PC-3 (cell line): ENCODE data around the gene MPO.

Experiments used
- CTCF ChIP-seq: fragments of 300-600 bp; sonication (generic); conservative IDR thresholded peaks from 2 replicates; pipeline ENCODE4 v1.5.1; 2017; ENCODE audit warnings: antibody characterized with exemption, low read depth, mild to moderate bottlenecking, low read length
- EZH2 ChIP-seq: fragments of 300-600 bp; sonication (generic); IDR thresholded peaks from one replicate; pipeline ENCODE4 v1.6.1; 2017; ENCODE audit warnings: antibody characterized with exemption, mild to moderate bottlenecking, low read length; ENCODE audit not compliant: unreplicated experiment
- EZH2phosphoT487 ChIP-seq: fragments of 300-600 bp; sonication (generic); IDR thresholded peaks from 2 replicates; pipeline ENCODE4 v1.6.1; 2018; ENCODE audit warnings: mild to moderate bottlenecking, antibody characterized with exemption, low read length, borderline replicate concordance

GRCh38 chr17:58291246-58291645, 10.5 kb upstream of the MPO start:
- TF ChIP-seq CTCF (no peak), EZH2 (no peak), EZH2phosphoT487 (no peak)
